ENCODE data around the gene SLC49A4. TPM values are rescaled to one million over a fixed set of nuclear protein-coding genes. Genes with fewer than 3 reads are reported as not detected.

Gene SLC49A4
- total RNA-seq, 1 experiment from 2014 or later = 10.2 TPM

- Mint-ChIP-seq H3K36me3 (no peaks in the 10 kb centered on the region), H3K4me1 (peaks cover 6% of the 10 kb centered on the region), H3K27ac (no peak overlapping the region), H3K9me3 (no peaks in the 10 kb centered on the region), H3K27me3 (ENCODE audit: low read depth) (no peaks in the 10 kb centered on the region), H3K4me3 (no peak overlapping the region)
- no peak for ATAC-seq
- CTCF ChIA-PET = no interaction called here
- POLR2A ChIA-PET = no interaction called here
- no peak for DNase-seq (ENCODE audit: low spot score)
- TF ChIP-seq FOXP1 (CRISPR knock-in tag; IDR thresholded peaks at IDR 0.05; ENCODE audit: borderline replicate concordance) (no peak), ZNF396 (CRISPR knock-in tag; IDR thresholded peaks at IDR 0.05; ENCODE audit: borderline replicate concordance) (no peak), HMGXB4 (CRISPR knock-in tag; IDR thresholded peaks at IDR 0.05) (no peak), ARID4B (CRISPR knock-in tag; IDR thresholded peaks at IDR 0.05; ENCODE audit: borderline replicate concordance) (no peak), MAX (CRISPR knock-in tag; IDR thresholded peaks at IDR 0.05) (no peak), AFF4 (CRISPR knock-in tag; IDR thresholded peaks at IDR 0.05; ENCODE audit: borderline replicate concordance) (no peak), ZBTB43 (CRISPR knock-in tag; IDR thresholded peaks at IDR 0.05) (no peak), ZNF219 (CRISPR knock-in tag; IDR thresholded peaks at IDR 0.05; ENCODE audit: borderline replicate concordance) (no peak), NFE2L1 (CRISPR knock-in tag; IDR thresholded peaks at IDR 0.05) (no peak)
Observed at GRCh38 chr3:122880173-122880572, 85.3 kb downstream of the SLC49A4 start.

- Mint-ChIP-seq H3K27ac (no peak overlapping the region), H3K27me3 (ENCODE audit: low read depth) (no peaks in the 10 kb centered on the region), H3K36me3 (no peaks in the 10 kb centered on the region), H3K4me1 (peaks cover 6% of the 10 kb centered on the region), H3K9me3 (no peaks in the 10 kb centered on the region), H3K4me3 (no peak overlapping the region)
- DNase-seq (ENCODE audit: low spot score) (no peak), ATAC-seq (peak; percentile 99)
- POLR2A ChIA-PET = no interaction called here
- CTCF ChIA-PET = interaction anchor here (1.0 kb wide), 1 partner anchor 9 kb away, joined by 3 read pairs; no protein-coding TSS in a partner anchor
- TF ChIP-seq RELA (CRISPR knock-in tag; IDR thresholded peaks at IDR 0.05; ENCODE audit: borderline replicate concordance) (no peak), SP1 (CRISPR knock-in tag; conservative IDR thresholded peaks at IDR 0.05) (no peak), IRF1 (CRISPR knock-in tag; IDR thresholded peaks at IDR 0.05) (no peak), MXD4 (CRISPR knock-in tag; IDR thresholded peaks at IDR 0.05; ENCODE audit: borderline replicate concordance) (no peak), E2F4 (CRISPR knock-in tag; IDR thresholded peaks at IDR 0.05; ENCODE audit: borderline replicate concordance, low read depth) (no peak), ZBTB21 (CRISPR knock-in tag; IDR thresholded peaks at IDR 0.05; ENCODE audit: borderline replicate concordance) (no peak), ZNF416 (CRISPR knock-in tag; IDR thresholded peaks at IDR 0.05) (no peak), MLX (CRISPR knock-in tag; IDR thresholded peaks at IDR 0.05) (no peak), CREM (CRISPR knock-in tag; IDR thresholded peaks at IDR 0.05) (no peak), FOXP1 (CRISPR knock-in tag; IDR thresholded peaks at IDR 0.05; ENCODE audit: borderline replicate concordance) (no peak)
Observed at GRCh38 chr3:122880624-122881023, 85.8 kb downstream of the SLC49A4 start.
